Measurements from ENCODE around the gene ACACB. TPM values are rescaled to one million over a fixed set of nuclear protein-coding genes. Genes with fewer than 3 reads are reported as not detected.

The ACACB gene
- total and polyA plus RNA-seq, 7 experiments from 2014 or later: 3.8 to 58.3 (median 30.9) TPM

GRCh38 chr12:109284392-109284791, 168.0 kb downstream of the ACACB start:
- H3K27ac ChIP-seq (ENCODE audit: low read depth, low read length): no peak overlapping the region
- H3K9me3 Mint-ChIP-seq: peaks cover 0 to 3% (median 0%) of the 10 kb centered on the region in 11 donors
- H3K27me3 ChIP-seq (ENCODE audit: control insufficient read depth in 2 of 2, insufficient read depth in 2 of 2, low read length in 2 of 2): no peaks in the 10 kb centered on the region
- H3K4me1 ChIP-seq (ENCODE audit: control insufficient read depth in 2 of 2, insufficient read depth in 2 of 2, low read length in 2 of 2): no peaks in the 10 kb centered on the region
- intact Hi-C loops (cut with micrococcal nuclease): no loop called here
- no peak overlapping the region for H3K4me3 ChIP-seq (ENCODE audit: low read length)
- H3K36me3 ChIP-seq (ENCODE audit: control insufficient read depth in 2 of 3, insufficient read depth in 3 of 3, low read length in 3 of 3): no peaks in the 10 kb centered on the region
- peaks cover 0 to 2% (median 0%) of the 10 kb centered on the region in 7 donors for H3K4me1 Mint-ChIP-seq
- no peaks in the 10 kb centered on the region for H3K36me3 Mint-ChIP-seq
- no peak overlapping the region for H3K27ac Mint-ChIP-seq
- no peaks in the 10 kb centered on the region for H3K9me3 ChIP-seq (ENCODE audit: control insufficient read depth in 2 of 3, low read length in 3 of 3)
- H3K4me3 Mint-ChIP-seq: no peak overlapping the region
- DNase-seq (no peak), ATAC-seq (no peak)
- ChIA-PET CTCF (no interaction called here), POLR2A (no interaction called here)
- no peaks in the 10 kb centered on the region for H3K27me3 Mint-ChIP-seq

GRCh38 chr12:109286252-109286651, 169.9 kb downstream of the ACACB start:
- Mint-ChIP-seq H3K27ac (no peak overlapping the region), H3K27me3 (peaks cover 0 to 8% (median 2%) of the 10 kb centered on the region in 5 donors), H3K36me3 (no peaks in the 10 kb centered on the region), H3K4me1 (peaks cover 0 to 2% (median 0%) of the 10 kb centered on the region in 7 donors), H3K4me3 (no peak overlapping the region), H3K9me3 (peaks cover 0 to 3% (median 0%) of the 10 kb centered on the region in 11 donors)
- DNase-seq: no peak
- intact Hi-C loops (cut with micrococcal nuclease): no loop called here
- no peaks in the 10 kb centered on the region for H3K27me3 ChIP-seq (ENCODE audit: control insufficient read depth in 2 of 2, insufficient read depth in 2 of 2, low read length in 2 of 2)
- H3K9me3 ChIP-seq (ENCODE audit: control insufficient read depth in 2 of 3, low read length in 3 of 3): no peaks in the 10 kb centered on the region
- ChIA-PET CTCF (no interaction called here), POLR2A (no interaction called here)
- no peak overlapping the region for H3K27ac ChIP-seq (ENCODE audit: low read depth, low read length)
- no peaks in the 10 kb centered on the region for H3K36me3 ChIP-seq (ENCODE audit: control insufficient read depth in 2 of 3, insufficient read depth in 3 of 3, low read length in 3 of 3)
- ATAC-seq: no peak
- no peak overlapping the region for H3K4me3 ChIP-seq (ENCODE audit: low read length)
- no peaks in the 10 kb centered on the region for H3K4me1 ChIP-seq (ENCODE audit: control insufficient read depth in 2 of 2, insufficient read depth in 2 of 2, low read length in 2 of 2)

GRCh38 chr12:109286652-109287051, 170.3 kb downstream of the ACACB start:
- H3K9me3 ChIP-seq (ENCODE audit: control insufficient read depth in 2 of 3, low read length in 3 of 3): no peaks in the 10 kb centered on the region
- H3K27ac ChIP-seq (ENCODE audit: low read depth, low read length): no peak overlapping the region
- Mint-ChIP-seq H3K4me3 (no peak overlapping the region), H3K9me3 (peaks cover 0 to 3% (median 0%) of the 10 kb centered on the region in 11 donors), H3K27me3 (peaks cover 0 to 12% (median 5%) of the 10 kb centered on the region in 5 donors), H3K4me1 (peaks cover 0 to 3% (median 0%) of the 10 kb centered on the region in 7 donors), H3K27ac (no peak overlapping the region), H3K36me3 (no peaks in the 10 kb centered on the region)
- H3K4me1 ChIP-seq (ENCODE audit: control insufficient read depth in 2 of 2, insufficient read depth in 2 of 2, low read length in 2 of 2): no peaks in the 10 kb centered on the region
- POLR2A ChIA-PET: no interaction called here
- no peak for DNase-seq
- no peak overlapping the region for H3K4me3 ChIP-seq (ENCODE audit: low read length)
- H3K27me3 ChIP-seq (ENCODE audit: control insufficient read depth in 2 of 2, insufficient read depth in 2 of 2, low read length in 2 of 2): no peaks in the 10 kb centered on the region
- H3K36me3 ChIP-seq (ENCODE audit: control insufficient read depth in 2 of 3, insufficient read depth in 3 of 3, low read length in 3 of 3): no peaks in the 10 kb centered on the region
- intact Hi-C loops (cut with micrococcal nuclease): no loop called here
- ATAC-seq: no peak
- CTCF ChIA-PET: no interaction called here

- intact Hi-C loops (cut with micrococcal nuclease): no loop called here
- no peak for ATAC-seq
- Histone ChIP-seq H3K9me3 (ENCODE audit: control insufficient read depth in 2 of 3, low read length in 3 of 3) (no peaks in the 10 kb centered on the region), H3K4me3 (ENCODE audit: low read length) (no peak overlapping the region), H3K4me1 (ENCODE audit: control insufficient read depth in 2 of 2, insufficient read depth in 2 of 2, low read length in 2 of 2) (no peaks in the 10 kb centered on the region), H3K36me3 (ENCODE audit: control insufficient read depth in 2 of 3, insufficient read depth in 3 of 3, low read length in 3 of 3) (no peaks in the 10 kb centered on the region), H3K27ac (ENCODE audit: low read depth, low read length) (no peak overlapping the region), H3K27me3 (ENCODE audit: control insufficient read depth in 2 of 2, insufficient read depth in 2 of 2, low read length in 2 of 2) (no peaks in the 10 kb centered on the region)
- DNase-seq: no peak
- Mint-ChIP-seq H3K27ac (no peak overlapping the region), H3K36me3 (no peaks in the 10 kb centered on the region), H3K4me1 (peaks cover 0 to 5% (median 0%) of the 10 kb centered on the region in 7 donors), H3K27me3 (peaks cover 0 to 12% (median 7%) of the 10 kb centered on the region in 5 donors), H3K4me3 (no peak overlapping the region), H3K9me3 (peaks cover 0 to 3% (median 0%) of the 10 kb centered on the region in 11 donors)
- POLR2A ChIA-PET: no interaction called here
- CTCF ChIA-PET: no interaction called here
Observed at GRCh38 chr12:109287181-109287580, 170.8 kb downstream of the ACACB start.

GRCh38 chr12:109287811-109288469, 171.6 kb downstream of the ACACB start:
- Mint-ChIP-seq H3K4me1 (peaks cover 0 to 5% (median 0%) of the 10 kb centered on the region in 7 donors), H3K27me3 (peaks cover 4 to 17% (median 9%) of the 10 kb centered on the region in 5 donors), H3K27ac (no peak overlapping the region), H3K9me3 (peaks cover 0 to 3% (median 0%) of the 10 kb centered on the region in 11 donors), H3K36me3 (no peaks in the 10 kb centered on the region), H3K4me3 (no peak overlapping the region)
- Histone ChIP-seq H3K27ac (ENCODE audit: low read depth, low read length) (no peak overlapping the region), H3K27me3 (ENCODE audit: control insufficient read depth in 2 of 2, insufficient read depth in 2 of 2, low read length in 2 of 2) (no peaks in the 10 kb centered on the region), H3K4me1 (ENCODE audit: control insufficient read depth in 2 of 2, insufficient read depth in 2 of 2, low read length in 2 of 2) (no peaks in the 10 kb centered on the region), H3K36me3 (ENCODE audit: control insufficient read depth in 2 of 3, insufficient read depth in 3 of 3, low read length in 3 of 3) (no peaks in the 10 kb centered on the region), H3K9me3 (ENCODE audit: control insufficient read depth in 2 of 3, low read length in 3 of 3) (no peaks in the 10 kb centered on the region), H3K4me3 (ENCODE audit: low read length) (no peak overlapping the region)
- intact Hi-C loops (cut with micrococcal nuclease): no loop called here
- CTCF ChIA-PET: no interaction called here
- ATAC-seq: no peak
- POLR2A ChIA-PET: no interaction called here
- no peak for DNase-seq

- Histone ChIP-seq H3K4me3 (ENCODE audit: low read length) (no peak overlapping the region), H3K27me3 (ENCODE audit: control insufficient read depth in 2 of 2, insufficient read depth in 2 of 2, low read length in 2 of 2) (no peaks in the 10 kb centered on the region), H3K4me1 (ENCODE audit: control insufficient read depth in 2 of 2, insufficient read depth in 2 of 2, low read length in 2 of 2) (no peaks in the 10 kb centered on the region), H3K9me3 (ENCODE audit: control insufficient read depth in 2 of 3, low read length in 3 of 3) (no peaks in the 10 kb centered on the region), H3K27ac (ENCODE audit: low read depth, low read length) (no peak overlapping the region), H3K36me3 (ENCODE audit: control insufficient read depth in 2 of 3, insufficient read depth in 3 of 3, low read length in 3 of 3) (no peaks in the 10 kb centered on the region)
- no peaks in the 10 kb centered on the region for H3K36me3 Mint-ChIP-seq
- H3K27me3 Mint-ChIP-seq: peaks cover 9 to 24% (median 9%) of the 10 kb centered on the region in 5 donors
- H3K9me3 Mint-ChIP-seq: peaks cover 0 to 3% (median 0%) of the 10 kb centered on the region in 11 donors
- DNase-seq (no peak), ATAC-seq (no peak)
- ChIA-PET CTCF (no interaction called here), POLR2A (no interaction called here)
- no peak overlapping the region for H3K27ac Mint-ChIP-seq
- H3K4me3 Mint-ChIP-seq: no peak overlapping the region
- peaks cover 0 to 5% (median 0%) of the 10 kb centered on the region in 7 donors for H3K4me1 Mint-ChIP-seq
- intact Hi-C loops (cut with micrococcal nuclease): no loop called here
Observed at GRCh38 chr12:109288571-109288970, 172.2 kb downstream of the ACACB start.

- no peaks in the 10 kb centered on the region for H3K27me3 ChIP-seq (ENCODE audit: control insufficient read depth in 2 of 2, insufficient read depth in 2 of 2, low read length in 2 of 2)
- no peak for DNase-seq
- CTCF ChIA-PET: no interaction called here
- no peaks in the 10 kb centered on the region for H3K36me3 ChIP-seq (ENCODE audit: control insufficient read depth in 2 of 3, insufficient read depth in 3 of 3, low read length in 3 of 3)
- no peak for ATAC-seq
- no peaks in the 10 kb centered on the region for H3K4me1 ChIP-seq (ENCODE audit: control insufficient read depth in 2 of 2, insufficient read depth in 2 of 2, low read length in 2 of 2)
- no peak overlapping the region for H3K27ac ChIP-seq (ENCODE audit: low read depth, low read length)
- H3K9me3 ChIP-seq (ENCODE audit: control insufficient read depth in 2 of 3, low read length in 3 of 3): no peaks in the 10 kb centered on the region
- Mint-ChIP-seq H3K4me3 (no peak overlapping the region), H3K27ac (no peak overlapping the region), H3K27me3 (peaks cover 9 to 28% (median 9%) of the 10 kb centered on the region in 5 donors), H3K9me3 (peaks cover 0 to 3% (median 0%) of the 10 kb centered on the region in 11 donors), H3K36me3 (no peaks in the 10 kb centered on the region), H3K4me1 (peaks cover 0 to 5% (median 0%) of the 10 kb centered on the region in 7 donors)
- intact Hi-C loops (cut with micrococcal nuclease): no loop called here
- POLR2A ChIA-PET: no interaction called here
- H3K4me3 ChIP-seq (ENCODE audit: low read length): no peak overlapping the region
Observed at GRCh38 chr12:109289004-109289403, 172.6 kb downstream of the ACACB start.
